CD1c-positive myeloid dendritic cell (primary cell): Measurements from ENCODE around the gene CHRM2.
"Not testable (repeated sequence)": the region's sequence is repeated elsewhere in the genome, so short reads cannot be mapped to it uniquely, and the experiment has no call there.

Experiments used
- DNase-seq: peaks from one replicate; pipeline ENCODE4 v3.0.0-alpha.2; 2016; ENCODE audit errors: extremely low spot score

The CHRM2 gene

GRCh38 chr7:136868496-136869000, at the start of gene CHRM2:
Gene CHRM2 (plus strand): TSS chr7:136868652. CDS start chr7:137014866, 146,214 bp downstream.
- DNase-seq = no peak

GRCh38 chr7:136831398-136831797, 37.1 kb upstream of the CHRM2 start:
- DNase-seq = not testable (repeated sequence)

DNA sequence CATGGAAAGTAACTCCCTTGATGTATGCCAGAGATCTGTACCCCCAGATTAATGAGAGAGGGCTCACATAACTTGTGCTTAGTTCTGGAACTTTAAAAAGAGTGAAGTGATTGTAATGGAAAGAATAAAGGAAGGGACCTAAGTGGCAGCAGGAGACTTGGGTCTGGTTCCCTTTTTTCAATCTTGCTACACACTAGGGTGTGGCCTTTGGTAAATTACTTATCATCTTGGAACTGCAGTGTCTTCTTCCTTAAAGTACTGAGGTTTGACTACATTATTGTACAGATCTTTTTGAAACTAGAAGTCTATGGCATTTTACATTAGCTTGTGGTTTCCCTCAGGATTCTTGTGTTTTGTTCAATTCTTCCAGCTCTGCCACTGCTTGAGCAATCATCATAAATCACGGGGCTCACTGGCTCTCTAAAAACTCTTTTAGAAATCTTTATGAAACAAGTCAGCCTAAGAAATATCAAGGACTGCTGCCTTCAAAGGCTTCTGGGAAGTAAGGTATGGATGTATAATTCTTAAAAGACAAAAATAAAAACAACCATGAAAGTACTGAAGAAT, 22.5 kb upstream of the CHRM2 start:
- peak; percentile 5 for DNase-seq

DNA sequence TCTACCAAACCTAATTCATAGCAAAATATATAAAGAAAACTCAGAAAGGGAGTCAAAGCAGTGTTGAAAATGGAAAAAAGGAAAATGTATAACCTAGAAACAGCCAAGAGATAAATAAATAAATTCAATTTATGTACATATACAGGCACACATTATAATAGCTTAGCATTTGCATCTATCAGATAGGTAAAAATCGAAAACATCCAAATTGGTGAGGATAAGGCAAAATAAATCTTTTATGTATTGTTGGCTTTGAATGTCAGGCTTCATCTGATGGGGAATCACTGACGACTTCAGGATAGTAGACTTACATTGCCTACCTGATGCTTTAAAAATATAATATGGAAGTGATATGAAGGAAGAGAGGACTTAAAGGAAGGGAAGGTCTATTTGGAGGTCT, 20.6 kb upstream of the CHRM2 start:
- DNase-seq = no peak

DNA sequence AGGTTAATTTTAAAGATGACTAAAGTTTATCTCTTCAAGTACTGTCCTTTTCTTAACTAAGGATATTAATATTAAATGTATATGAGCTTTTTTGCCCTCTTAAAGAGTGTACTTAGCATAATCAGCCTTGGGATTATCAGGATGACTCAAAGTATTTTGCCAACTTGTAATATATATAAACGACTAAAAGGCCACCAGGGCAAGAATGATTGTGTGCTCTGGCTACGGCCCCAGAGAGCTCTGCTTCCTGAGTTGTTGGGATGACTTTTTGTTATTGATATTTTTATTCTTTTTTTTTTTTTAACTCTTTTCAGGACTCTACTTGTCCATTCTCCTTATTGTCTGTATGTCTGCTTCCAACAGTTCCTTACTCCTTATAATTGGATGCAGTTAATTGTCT, 14.8 kb upstream of the CHRM2 start:
- DNase-seq = no peak

DNA sequence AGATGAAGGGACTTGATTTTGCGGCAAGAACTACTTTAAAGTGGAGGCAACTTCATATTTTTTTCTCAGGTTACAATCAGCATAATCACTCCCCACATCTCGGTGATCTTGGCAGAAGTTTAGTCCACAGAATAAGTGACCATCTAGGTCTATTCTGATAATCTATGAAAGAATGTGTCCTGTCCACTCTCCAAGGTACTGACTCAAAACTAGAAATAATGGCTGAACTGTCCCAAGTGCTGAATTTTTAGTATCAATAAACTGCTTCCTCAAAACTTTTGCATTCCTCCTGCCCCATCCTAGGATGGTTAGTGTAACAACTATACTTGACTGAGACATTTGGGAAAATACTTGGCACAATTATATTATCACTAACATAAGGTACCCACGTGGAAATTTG, 10.9 kb upstream of the CHRM2 start:
- no peak for DNase-seq

- DNase-seq = no peak
Observed at GRCh38 chr7:136859803-136860202, 8.6 kb upstream of the CHRM2 start.

GRCh38 chr7:136865236-136865635, 3.2 kb upstream of the CHRM2 start:
- DNase-seq = no peak

GRCh38 chr7:136865777-136866176, 2.7 kb upstream of the CHRM2 start:
- no peak for DNase-seq

DNA sequence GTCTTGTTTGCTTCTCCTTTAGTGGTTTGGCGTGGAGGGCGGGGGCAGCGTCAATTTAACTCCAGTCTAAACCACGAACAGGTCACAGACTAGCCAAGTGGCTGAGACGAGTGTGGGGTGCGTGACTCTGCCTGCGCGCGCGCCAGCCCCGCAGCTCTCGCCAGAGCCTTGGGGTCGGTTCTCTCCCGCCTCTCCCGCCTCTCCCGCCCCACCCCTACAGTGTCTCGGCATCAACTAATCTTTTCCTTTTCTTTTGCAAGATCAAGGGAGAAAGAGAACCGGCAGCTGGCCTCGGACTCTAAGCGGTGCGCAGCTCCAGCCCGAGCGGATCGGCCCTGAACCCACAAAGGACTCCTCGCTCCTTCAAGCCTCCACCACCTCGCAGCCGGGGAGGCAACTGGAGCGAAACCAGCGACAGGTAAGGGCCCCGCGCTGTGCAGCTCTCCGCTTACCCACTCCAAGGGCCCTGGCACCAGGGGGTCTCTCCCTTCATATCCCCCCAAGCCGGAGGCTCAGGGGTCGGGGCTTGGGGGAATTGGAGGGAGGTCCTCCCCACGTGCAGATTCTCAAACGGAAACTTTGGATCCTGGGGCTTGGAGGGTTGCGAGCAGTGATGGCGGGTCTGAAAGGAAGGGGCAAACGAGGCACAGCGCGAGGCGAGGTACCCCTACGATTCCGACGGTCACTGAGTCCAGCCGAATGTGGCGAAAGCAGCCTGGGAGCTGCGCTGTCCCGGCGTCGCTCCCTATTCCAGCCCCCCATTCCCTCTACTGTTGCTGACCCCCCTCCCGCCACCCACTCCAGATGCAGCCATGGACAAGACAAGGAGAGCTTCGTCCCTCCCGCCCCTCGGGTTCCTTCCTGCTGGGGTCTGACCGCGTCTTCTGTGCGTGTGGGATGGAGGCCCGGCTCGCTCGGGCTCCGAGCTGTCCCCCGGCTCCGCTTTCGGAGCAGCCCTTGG, 829 bp downstream of the CHRM2 start:
- DNase-seq = no peak

GRCh38 chr7:136869991-136870865, 1.8 kb downstream of the CHRM2 start:
- no peak for DNase-seq

GRCh38 chr7:136870866-136871487, 2.5 kb downstream of the CHRM2 start:
- no peak for DNase-seq

DNA sequence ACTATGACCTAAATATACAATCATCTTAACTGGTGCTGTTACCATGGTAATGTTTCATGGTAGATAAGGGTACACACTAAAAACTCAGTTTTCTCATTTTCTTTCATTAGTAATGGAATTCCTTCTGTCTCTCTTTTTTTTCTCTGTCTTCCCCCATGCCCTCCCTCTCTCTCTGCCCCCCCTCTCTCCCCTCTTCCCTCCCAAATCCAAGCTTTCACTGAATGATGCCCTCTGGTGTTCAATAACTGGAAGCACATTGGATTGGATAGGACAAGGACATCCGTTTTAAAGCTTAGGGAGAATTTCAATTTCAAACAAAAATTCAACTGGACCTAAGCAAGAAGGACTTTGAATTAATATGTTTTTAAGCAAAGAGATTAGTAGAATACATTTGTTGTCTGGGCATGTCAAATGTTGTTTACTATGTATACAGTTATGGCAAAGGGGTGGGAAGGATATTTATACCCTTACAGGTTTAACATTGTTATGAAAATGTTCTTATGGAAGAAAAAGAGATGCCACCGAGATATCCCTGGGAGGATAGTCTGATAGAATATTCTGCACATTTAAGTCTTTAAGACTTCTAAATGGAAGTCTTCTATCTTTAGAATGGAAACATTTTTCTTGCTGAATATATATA, 6.1 kb downstream of the CHRM2 start:
- DNase-seq = no peak

- no peak for DNase-seq
Observed at GRCh38 chr7:136877509-136877908, 9.1 kb downstream of the CHRM2 start.

DNA sequence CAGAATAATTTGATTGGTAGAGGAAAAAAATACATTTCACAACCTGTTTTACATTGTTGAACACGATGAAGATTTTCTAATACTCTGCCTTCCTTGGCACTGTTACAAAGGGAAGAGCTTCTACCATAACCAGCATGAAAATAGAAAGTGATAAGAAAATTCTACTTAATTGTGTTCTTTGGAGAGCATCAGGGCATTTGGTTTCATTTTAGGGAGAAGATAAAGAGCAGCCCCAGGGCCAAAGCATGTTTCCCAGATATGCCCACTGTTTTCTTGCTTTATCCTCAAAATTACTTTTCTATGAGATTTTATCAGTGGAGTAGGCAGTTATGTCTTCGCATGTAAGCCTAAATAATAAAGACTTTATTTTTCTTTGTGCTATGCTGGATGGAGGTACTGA, 9.5 kb downstream of the CHRM2 start:
- no peak for DNase-seq

GRCh38 chr7:136878878-136879277, 10.4 kb downstream of the CHRM2 start:
- no peak for DNase-seq

DNA sequence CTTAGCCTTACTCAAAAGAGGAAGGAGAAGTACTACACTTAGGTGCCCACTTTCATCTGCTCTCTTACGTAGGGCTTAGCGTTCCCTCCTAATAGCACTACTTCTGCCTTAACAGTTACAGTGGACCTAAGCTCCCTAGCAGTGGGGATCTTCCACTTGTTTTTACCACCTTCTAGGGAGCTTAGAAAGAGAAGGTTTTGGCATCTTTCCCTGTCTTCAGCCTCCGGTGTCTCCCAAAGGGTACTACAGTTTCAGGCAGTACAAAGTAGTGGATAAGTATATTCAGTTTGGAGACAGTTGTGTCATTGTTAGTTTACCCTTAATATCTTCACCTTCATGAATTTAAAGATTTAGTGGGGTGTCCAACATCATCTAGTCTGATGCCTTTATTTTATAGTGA, 14.6 kb downstream of the CHRM2 start:
- DNase-seq = no peak

DNA sequence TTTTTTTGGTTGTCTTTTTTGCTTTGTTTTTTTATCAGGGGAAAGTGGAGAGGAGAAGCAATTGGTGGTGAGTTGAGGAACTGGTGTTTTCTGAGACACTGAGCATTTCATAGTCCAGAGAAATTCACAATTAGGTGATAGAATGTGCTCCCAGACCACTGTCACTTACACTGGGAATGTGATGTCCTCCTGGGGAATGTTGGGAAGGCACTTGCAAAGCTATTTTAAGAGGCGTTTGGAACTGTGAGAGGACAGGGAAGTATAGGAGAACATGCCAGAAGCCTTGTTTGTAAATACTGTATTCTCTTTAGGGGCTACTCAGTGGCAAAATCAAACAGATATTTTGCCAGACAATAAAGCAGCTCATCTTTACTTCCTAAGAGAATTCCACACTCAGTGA, 16.0 kb downstream of the CHRM2 start:
- no peak for DNase-seq

DNA sequence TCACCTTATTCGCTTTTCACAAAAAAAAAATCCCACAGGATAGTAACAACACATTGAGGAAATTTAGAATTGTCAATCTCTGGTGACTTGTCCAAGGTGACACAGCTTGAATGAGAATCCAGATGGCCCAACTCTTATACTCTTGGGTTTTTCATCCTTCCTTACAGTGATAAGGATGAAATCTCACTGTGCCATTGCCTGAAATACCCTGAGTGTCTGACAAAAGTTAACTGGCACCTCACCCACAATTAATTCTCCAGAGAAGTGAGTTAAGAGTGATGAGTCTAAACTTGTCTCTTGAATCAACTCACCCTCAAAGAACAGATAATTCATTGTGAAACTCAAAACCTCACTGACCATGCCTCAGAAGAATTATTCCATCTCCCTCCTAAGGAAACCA, 18.9 kb downstream of the CHRM2 start:
- no peak for DNase-seq

- no peak for DNase-seq
Observed at GRCh38 chr7:136890399-136890798, 21.9 kb downstream of the CHRM2 start.

DNA sequence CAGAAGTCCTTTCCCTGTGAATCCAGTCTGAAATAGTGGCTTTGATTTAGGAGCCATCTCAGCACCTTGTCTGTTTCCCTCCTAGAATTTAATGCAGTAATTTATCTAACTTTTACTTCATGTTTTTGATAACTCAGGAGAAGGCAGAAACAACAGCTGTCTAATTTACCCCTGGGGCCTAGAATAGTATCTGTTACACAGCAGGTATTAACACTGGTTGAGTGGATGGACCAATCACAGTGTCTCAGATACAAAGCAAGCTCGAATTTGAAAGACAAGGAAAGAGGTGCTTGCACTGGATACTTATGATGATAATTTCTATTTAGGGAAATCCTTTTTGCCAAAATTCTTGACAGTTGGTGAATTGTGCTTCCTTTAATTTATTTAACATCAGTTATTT, 23.4 kb downstream of the CHRM2 start:
- no peak for DNase-seq
